BLaER1 (cell line): Measurements from ENCODE around the gene MTCP1.

Source experiments
- H3K27ac ChIP-seq: shearing (Covaris generic); formaldehyde crosslinking; 2 replicates; pipeline ENCODE4 v1.8.1; 2022
- H3K27me3 ChIP-seq: shearing (Covaris generic); formaldehyde crosslinking; 2 replicates; pipeline ENCODE4 v1.8.1; 2022
- H3K36me3 ChIP-seq: shearing (Covaris generic); formaldehyde crosslinking; 2 replicates; pipeline ENCODE4 v1.8.1; 2022
- H3K4me1 ChIP-seq: shearing (Covaris generic); formaldehyde crosslinking; 2 replicates; pipeline ENCODE4 v1.8.1; 2022
- H3K4me2 ChIP-seq: shearing (Covaris generic); formaldehyde crosslinking; 2 replicates; pipeline ENCODE4 v1.8.1; 2022
- H3K4me3 ChIP-seq: shearing (Covaris generic); formaldehyde crosslinking; 2 replicates; pipeline ENCODE4 v1.8.1; 2022
- H3K9ac ChIP-seq: shearing (Covaris generic); formaldehyde crosslinking; 2 replicates; pipeline ENCODE4 v1.8.1; 2022
- H3K9me3 ChIP-seq: shearing (Covaris generic); formaldehyde crosslinking; 2 replicates; pipeline ENCODE4 v1.8.1; 2022
- H4K20me1 ChIP-seq: shearing (Covaris generic); formaldehyde crosslinking; 2 replicates; pipeline ENCODE4 v1.8.1; 2022
- Cebpa-rat ChIP-seq: shearing (Covaris generic); IDR thresholded peaks from 2 replicates; pipeline ENCODE4 v1.8.1; 2022

MTCP1 gene

DNA sequence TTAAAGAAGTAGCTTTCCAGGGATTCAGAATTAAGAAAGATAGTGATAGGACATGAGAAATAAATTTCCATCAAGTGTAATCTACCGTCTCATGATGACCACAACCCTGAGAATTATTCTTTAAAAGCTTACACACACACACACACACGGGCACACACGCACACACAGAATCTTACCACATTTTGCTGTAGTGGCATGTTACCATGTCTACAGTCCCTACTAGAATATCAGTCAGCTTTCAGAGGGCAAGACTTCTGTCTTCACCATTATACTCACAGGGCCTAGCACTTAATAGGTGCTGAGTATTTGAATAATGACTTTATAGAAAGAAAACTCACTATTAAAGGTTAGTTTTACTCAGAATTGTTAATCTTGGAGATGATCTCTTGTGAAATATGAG is 15.4 kb downstream of the MTCP1 start:
- peaks cover 91% of the 10 kb centered on the region for H3K27me3 ChIP-seq
- H3K4me1 ChIP-seq = no peaks in the 10 kb centered on the region
- H3K4me3 ChIP-seq = no peak overlapping the region
- H3K9me3 ChIP-seq = no peaks in the 10 kb centered on the region
- no peak overlapping the region for H3K27ac ChIP-seq
- no peak overlapping the region for H3K9ac ChIP-seq
- TF ChIP-seq Cebpa-rat = no peak
- H4K20me1 ChIP-seq = peaks cover 34% of the 10 kb centered on the region; the same call in 1 of the 2 replicates
- H3K4me2 ChIP-seq = no peak overlapping the region
- H3K36me3 ChIP-seq = peaks cover 50% of the 10 kb centered on the region

DNA sequence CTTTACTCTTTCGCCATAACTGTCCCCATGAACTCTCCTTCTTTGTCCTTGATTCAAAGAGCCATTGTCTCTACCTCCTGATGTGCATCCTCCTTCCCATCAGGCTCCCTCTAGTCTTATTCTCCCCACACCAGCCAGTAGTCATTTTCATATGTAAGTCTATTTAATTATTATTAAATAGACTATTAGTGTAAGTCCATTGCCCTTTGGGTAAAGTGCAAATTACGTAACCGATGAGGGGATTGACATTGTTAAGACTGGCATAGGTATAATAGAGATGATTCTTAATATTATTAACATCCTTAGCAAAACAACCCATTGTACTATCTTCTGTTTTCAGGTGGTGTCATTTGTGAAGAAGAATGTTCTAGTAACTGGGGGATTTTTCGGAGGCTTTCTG is 16.7 kb downstream of the MTCP1 start:
- Histone ChIP-seq H3K4me2 (no peak overlapping the region), H3K9ac (no peak overlapping the region), H4K20me1 (peaks cover 34% of the 10 kb centered on the region; the same call in 1 of the 2 replicates), H3K27ac (no peak overlapping the region), H3K36me3 (peaks cover 47% of the 10 kb centered on the region), H3K9me3 (no peaks in the 10 kb centered on the region), H3K27me3 (peaks cover 86% of the 10 kb centered on the region), H3K4me3 (no peak overlapping the region), H3K4me1 (no peaks in the 10 kb centered on the region)
- no peak for TF ChIP-seq Cebpa-rat

DNA sequence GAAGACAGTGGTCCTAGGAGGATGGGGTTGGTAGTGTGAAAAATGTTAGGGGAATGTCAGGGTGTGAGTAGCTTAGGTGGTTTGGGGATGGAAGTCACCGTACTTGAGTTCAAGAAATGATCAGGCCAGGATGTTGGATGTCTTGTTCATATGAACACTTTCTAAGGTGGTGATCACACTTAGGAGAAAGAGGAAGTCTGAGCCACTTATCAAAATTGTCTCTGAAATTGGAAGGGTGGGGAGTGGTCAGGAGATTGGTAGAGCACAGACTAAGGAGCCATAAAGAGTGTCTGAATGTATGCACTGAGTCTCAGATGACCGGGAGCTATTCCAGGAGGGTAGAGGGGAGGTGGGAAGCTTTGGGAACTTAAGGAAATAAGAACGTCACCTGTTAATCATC is 17.3 kb downstream of the MTCP1 start:
- no peak overlapping the region for H3K9ac ChIP-seq
- H3K4me2 ChIP-seq = no peak overlapping the region
- no peaks in the 10 kb centered on the region for H3K9me3 ChIP-seq
- TF ChIP-seq Cebpa-rat = no peak
- H4K20me1 ChIP-seq = peaks cover 34% of the 10 kb centered on the region; the same call in 1 of the 2 replicates
- H3K4me1 ChIP-seq = no peaks in the 10 kb centered on the region
- no peak overlapping the region for H3K4me3 ChIP-seq
- peaks cover 47% of the 10 kb centered on the region for H3K36me3 ChIP-seq
- H3K27me3 ChIP-seq = peaks cover 84% of the 10 kb centered on the region
- H3K27ac ChIP-seq = no peak overlapping the region

DNA sequence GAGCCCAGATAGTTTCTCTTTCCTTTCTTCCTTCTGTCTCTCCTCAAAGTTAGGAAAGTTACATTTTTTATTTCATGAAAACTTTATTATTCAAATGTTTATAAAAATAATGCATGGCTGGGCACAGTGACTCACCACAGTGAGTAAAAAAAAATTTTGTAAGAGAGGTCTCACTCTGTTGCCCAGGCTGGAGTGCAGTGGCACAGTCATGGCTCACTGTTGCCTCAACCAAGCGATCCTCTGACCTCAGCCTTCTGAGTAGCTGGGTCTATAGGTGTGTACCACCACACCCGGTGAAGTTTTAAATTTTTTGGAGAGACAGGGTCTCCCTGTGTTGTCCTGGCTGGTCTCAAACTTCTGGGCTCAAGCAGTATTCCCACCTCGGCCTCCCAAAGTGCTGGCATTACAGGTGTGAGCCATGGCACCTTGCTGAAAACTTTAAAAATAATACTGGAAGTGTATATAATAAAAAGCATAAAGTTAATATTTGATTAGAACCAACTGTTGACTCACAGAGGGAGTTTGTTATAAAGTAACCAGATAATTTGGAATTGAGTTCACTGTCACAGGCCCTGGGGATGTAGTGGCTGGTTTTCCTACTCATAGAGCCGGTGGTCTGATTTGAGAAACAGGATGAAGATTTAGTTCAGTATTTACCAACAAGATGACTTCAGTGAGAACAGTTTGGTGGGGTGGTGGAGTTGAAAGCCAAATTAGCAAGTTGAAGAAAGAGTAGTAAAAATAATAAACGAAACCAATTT is 18.0 kb downstream of the MTCP1 start:
- Histone ChIP-seq H3K4me3 (no peak overlapping the region), H3K9me3 (no peaks in the 10 kb centered on the region), H3K4me2 (no peak overlapping the region), H3K27me3 (peaks cover 83% of the 10 kb centered on the region), H3K36me3 (peaks cover 48% of the 10 kb centered on the region), H3K4me1 (no peaks in the 10 kb centered on the region), H3K27ac (no peak overlapping the region), H3K9ac (no peak overlapping the region), H4K20me1 (peaks cover 31% of the 10 kb centered on the region; the same call in 1 of the 2 replicates)
- TF ChIP-seq Cebpa-rat = no peak

DNA sequence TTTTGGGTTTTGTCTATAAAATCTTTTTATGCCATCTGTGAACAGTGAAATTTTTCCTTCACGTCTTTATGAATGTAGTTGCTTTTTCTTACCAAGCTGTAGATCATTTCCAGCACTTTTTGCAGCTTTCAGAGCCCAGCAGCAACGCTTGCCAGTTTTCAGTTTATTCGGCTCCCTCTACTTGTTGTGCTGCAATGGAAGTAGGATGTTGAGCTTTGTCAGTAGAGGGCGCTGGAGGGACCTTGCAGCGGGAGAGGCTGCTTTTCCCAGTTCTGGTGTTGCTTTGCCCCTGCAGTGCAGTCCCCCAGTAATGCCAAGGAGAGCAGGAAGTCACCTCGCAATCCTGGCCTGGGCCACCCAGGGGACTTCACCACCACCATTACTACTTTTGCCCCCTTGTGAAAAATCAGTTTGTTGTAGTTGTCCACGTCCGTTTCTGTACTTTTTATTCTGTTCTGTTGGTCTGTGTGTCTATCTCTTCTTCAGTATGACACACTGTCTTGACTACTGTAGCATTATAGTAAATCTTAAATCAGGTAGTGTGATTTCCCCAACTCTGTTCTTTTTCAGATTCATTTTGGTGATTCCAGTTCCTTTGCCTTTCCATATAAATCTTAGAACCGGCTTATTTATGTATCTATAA is 21.8 kb downstream of the MTCP1 start:
- no peak overlapping the region for H3K27ac ChIP-seq
- no peaks in the 10 kb centered on the region for H3K4me1 ChIP-seq
- no peaks in the 10 kb centered on the region for H3K9me3 ChIP-seq
- TF ChIP-seq Cebpa-rat = no peak
- peaks cover 88% of the 10 kb centered on the region for H3K27me3 ChIP-seq
- peaks cover 43% of the 10 kb centered on the region for H3K36me3 ChIP-seq
- no peak overlapping the region for H3K9ac ChIP-seq
- 0 out of 2 replicates have a peak, but pooled peaks cover 28% of the 10 kb centered on the region for H4K20me1 ChIP-seq
- H3K4me2 ChIP-seq = no peak overlapping the region
- no peak overlapping the region for H3K4me3 ChIP-seq

DNA sequence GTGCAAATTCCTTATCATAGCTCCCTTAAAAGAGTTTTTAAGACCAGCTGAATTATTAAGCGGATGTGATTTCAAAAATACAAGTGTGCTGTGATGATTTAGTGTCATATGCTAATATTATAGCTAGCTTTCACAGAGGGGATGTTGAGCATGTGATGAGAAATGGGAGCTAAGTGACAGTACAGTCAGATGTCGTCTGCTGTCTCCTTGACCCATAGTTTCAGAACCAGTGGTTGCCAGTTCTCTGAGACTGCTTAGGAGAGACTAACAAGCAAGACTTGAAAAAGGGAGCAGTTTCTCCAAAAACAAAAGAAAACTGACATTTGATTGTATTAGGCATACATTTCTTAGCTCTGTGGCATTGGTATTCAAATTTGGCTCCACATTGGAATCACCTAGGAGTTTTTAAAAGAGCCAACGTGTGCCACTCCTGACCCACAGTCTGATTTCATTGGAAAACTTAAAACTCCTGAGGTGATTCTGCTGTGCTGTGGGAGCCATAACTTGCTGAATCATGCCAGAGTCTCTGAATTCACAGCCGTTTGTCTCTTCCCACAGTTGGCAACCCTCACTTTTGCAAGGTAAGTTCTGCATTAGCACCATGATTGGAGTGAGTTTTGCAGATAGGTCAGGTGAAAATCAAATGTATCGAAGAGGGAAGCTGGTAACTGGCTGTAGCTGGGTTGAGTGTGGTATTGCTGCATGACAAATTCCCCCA is 24.0 kb downstream of the MTCP1 start:
- Histone ChIP-seq H3K9ac (no peak overlapping the region), H3K4me2 (no peak overlapping the region), H3K4me1 (no peaks in the 10 kb centered on the region), H3K27me3 (peaks cover 86% of the 10 kb centered on the region), H3K36me3 (peaks cover 25% of the 10 kb centered on the region), H4K20me1 (peaks cover 37% of the 10 kb centered on the region; the same call in 1 of the 2 replicates), H3K9me3 (no peaks in the 10 kb centered on the region), H3K4me3 (no peak overlapping the region), H3K27ac (no peak overlapping the region)
- no peak for TF ChIP-seq Cebpa-rat

DNA sequence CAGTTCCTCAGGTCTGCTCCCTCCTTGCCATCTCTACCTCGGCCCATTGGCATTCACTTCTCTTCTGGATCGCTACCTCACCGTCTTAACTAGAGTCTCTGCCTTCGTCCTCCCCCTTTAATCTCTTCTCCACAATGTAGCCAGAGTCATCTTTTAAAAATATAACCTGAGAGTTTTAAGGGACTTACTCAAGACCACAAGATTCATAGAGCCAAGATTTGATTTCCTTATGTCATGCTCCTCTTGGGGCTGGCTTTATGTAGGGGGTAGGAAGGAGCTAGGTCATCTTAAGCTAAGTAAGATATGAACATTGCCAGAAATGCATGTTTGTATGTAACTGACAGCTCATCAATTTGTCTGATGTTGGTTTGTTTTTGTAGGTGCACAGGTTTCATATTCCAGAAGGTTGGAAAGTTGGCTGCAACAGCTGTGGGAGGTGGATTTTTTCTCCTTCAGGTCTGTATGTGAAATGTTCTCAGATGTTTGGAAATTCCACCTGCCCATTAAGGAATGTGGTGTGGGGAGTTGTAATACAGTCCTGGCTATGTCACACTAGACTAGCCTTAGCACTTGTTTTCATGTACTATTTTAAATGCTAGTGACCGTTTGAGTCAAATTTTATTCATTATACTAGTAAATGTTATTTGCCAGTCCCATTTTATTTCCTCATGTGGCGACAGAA is 24.7 kb downstream of the MTCP1 start:
- Histone ChIP-seq H3K4me1 (no peaks in the 10 kb centered on the region), H3K9ac (no peak overlapping the region), H3K4me2 (no peak overlapping the region), H3K4me3 (no peak overlapping the region), H3K27ac (no peak overlapping the region), H3K27me3 (peaks cover 84% of the 10 kb centered on the region), H4K20me1 (peaks cover 30% of the 10 kb centered on the region; the same call in 1 of the 2 replicates), H3K9me3 (no peaks in the 10 kb centered on the region), H3K36me3 (peaks cover 18% of the 10 kb centered on the region)
- TF ChIP-seq Cebpa-rat = no peak

DNA sequence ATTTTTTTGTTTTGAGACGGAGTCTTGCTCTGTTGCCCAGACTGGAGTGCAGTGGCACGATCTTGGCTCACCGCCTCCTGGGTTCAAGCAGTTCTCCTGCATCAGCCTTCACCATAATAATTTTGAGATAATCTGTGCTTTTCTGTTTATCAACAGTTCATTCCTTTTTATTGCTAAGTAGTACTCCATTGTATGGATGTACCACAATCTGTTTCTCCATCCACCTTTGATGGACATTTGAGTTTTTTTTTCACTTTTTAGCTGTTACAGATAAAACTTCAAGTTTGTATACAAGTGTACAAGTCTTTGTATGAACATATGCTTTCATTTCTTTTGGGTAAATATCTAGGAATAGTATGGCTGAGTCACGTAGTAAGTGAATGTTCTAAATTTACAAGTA is 35.2 kb downstream of the MTCP1 start:
- no peak for TF ChIP-seq Cebpa-rat
- no peak overlapping the region for H3K4me2 ChIP-seq
- H3K27me3 ChIP-seq = peaks cover 7% of the 10 kb centered on the region; the same call in 1 of the 2 replicates
- no peaks in the 10 kb centered on the region for H4K20me1 ChIP-seq
- H3K9ac ChIP-seq = no peak overlapping the region
- H3K4me3 ChIP-seq = no peak overlapping the region
- peaks cover 17% of the 10 kb centered on the region for H3K36me3 ChIP-seq
- H3K4me1 ChIP-seq = no peaks in the 10 kb centered on the region
- peaks cover 38% of the 10 kb centered on the region for H3K9me3 ChIP-seq
- H3K27ac ChIP-seq = no peak overlapping the region

DNA sequence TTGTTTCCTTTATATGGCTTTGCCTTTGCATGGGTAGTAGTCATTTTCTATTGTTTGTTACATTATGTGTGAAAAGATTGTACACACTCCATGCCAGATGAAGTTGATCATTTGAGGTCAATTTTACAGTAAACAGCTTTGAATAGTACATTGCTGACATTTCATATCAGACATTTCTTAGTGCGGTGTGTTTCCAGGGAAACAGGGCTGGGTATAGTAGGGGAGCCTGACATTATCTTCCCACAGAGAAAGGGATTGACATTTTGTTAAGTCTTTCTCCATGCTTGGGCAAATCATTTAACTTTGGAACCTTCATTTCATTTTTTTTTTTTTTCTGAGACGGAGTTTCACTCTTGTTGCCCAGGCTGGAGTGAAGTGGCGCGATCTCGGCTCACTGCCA is 39.3 kb downstream of the MTCP1 start:
- Histone ChIP-seq H3K4me3 (no peak overlapping the region), H4K20me1 (0 out of 2 replicates have a peak, but pooled peaks cover 10% of the 10 kb centered on the region), H3K4me2 (no peak overlapping the region), H3K9me3 (peaks cover 25% of the 10 kb centered on the region), H3K4me1 (peaks cover 13% of the 10 kb centered on the region), H3K9ac (no peak overlapping the region), H3K27ac (no peak overlapping the region), H3K27me3 (peaks cover 8% of the 10 kb centered on the region; the same call in 1 of the 2 replicates), H3K36me3 (peaks cover 12% of the 10 kb centered on the region)
- no peak for TF ChIP-seq Cebpa-rat
